KG1 (cell line): ENCODE data around the gene AUH.

ENCODE experiments used
- DNase-seq: peaks from one replicate; lab custom pipeline; 2025; lab: John Stamatoyannopoulos, UW

The AUH gene

DNA sequence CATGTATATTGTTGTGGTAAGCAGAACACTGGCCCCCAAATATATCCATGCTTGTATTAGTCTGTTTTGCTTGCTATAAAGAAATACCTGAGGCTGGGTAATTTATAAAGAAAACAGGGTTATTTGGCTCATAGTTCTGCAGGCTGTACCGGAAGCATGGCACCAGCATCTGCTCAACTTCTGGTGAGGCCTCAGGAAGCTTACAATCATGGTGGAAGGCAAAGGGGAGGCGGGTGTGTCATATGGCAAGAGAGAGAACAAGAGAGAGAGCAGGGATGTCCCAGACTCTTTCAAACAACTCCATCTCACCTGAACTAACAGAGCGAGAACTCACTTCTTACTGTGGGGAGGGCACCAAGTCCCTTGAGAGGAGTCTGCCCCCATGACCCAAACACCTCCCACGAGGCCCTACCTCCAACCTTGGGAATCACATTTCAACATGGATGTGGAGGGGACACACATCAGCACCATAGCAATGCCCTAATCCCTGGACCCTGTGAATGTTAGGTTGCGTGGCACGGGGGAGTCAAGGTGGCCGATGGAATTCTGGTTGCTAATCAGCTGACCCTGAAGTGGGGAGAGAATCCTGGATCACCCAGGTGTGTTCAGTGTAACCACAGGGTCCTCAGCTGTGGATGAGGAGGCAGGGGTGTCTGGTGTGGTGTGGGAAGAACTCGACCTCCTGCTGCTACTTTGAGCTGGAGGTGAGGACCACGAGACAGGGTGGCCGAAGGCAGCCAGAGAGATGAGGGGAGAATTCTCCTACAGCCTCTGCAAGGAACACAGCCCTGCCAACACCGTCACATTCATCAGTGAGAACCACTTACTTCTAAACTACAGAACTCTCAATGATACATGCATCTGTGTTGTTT is 172.8 kb downstream of the AUH start:
- no peak for DNase-seq

DNA sequence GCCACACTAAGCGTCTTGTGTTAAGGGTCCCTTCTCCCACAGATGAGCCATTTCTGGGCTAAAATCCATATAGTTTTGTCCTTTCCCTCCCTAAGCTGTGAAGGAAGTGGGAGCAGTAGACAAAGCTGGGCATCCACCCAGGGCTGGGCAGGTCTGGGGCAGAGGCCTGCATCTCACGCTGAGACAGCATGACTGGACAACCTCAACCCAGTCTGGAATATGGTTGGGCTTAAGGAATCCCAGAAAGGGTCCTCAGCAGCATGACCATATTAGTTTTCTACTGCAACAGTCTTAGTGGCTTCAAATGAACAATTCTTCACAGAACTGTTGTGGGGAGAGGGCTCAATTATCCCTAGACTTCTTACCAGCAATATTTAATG is 173.8 kb downstream of the AUH start:
- no peak for DNase-seq

DNA sequence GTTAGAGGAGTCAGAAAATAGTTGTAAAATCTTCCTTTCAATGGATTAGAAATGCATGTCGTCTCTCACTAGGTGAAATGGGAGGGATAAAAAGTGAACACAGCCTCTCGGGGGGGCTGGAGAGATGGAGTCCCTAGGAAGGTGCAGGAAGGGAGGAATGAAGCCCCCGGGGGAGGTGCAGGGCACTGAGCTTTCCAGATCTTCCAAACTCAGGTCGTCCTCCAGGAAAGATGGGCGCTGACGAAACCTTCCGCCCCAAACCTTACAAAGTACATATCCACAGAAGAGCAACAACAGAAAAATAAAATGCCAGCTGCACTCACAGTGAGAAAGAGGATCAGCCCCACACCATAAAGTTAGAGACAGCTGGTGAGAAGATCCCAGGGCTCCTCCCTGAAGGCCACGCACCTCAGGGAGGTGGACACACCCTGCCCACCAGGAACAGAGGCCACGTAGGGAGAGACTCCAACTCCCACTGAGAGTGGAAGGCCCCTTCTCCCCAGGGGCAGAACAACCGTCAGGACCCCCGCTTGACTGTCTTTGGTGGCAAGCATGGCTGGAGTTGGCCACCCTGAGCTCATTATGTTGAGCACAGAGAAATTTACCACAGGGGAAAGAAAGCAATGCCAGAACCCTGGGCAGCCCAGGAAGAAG is 174.3 kb downstream of the AUH start:
- DNase-seq = no peak

DNA sequence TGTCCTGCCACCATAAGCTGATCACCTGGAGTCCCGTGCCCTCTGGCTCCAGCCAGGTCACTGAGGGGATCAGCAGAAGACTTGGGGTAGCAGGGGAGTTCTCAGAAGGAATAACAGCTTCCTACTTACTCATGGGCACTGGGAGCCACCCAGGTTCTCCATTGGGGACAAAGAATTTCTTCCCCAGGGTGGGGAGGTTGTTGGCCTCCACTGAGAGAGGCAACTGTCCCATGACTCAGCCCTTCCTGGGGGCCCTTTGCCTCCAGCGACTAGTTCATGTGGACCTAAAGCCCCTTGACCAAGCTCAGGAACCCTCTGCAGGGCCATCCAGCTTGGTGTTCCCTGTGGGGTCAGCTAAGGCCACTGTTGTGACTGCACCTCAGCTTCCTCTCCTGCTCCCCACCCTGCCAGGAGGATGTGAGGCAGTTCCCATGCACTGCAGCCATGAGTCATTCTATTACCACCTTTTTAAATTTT is 175.0 kb downstream of the AUH start:
- DNase-seq = no peak

DNA sequence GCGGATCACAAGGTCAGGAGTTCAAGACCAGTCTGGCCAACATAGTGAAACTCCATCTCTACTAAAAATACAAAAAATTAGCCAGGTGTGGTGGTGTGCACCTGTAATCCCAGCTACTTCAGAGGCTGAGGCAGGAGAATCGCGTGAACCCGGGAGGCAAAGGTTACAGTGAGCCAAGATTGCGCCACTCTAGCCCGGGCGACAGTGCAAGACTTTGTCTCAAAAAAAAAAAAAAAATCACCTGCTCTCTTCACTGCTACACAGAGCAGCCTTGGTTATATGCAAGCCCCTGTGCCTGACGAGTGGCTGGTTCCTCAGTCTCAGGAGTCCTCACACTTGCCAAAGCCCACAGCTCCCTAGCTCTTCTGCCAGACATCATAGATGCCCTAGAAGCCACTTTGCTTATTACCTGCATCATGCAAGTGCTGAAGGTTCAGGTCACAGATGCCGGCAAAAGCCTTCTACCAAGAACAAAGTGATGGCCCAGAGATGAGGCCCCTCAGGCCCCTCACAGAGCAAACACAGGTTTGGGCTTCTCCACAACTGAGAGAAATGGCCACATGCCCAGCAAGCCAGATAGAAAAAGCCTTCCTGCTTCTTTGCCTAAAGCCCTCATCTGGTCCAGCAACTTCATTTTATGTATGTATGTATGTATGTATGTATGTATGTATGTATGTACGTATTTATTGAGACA is 176.4 kb downstream of the AUH start:
- no peak for DNase-seq

DNA sequence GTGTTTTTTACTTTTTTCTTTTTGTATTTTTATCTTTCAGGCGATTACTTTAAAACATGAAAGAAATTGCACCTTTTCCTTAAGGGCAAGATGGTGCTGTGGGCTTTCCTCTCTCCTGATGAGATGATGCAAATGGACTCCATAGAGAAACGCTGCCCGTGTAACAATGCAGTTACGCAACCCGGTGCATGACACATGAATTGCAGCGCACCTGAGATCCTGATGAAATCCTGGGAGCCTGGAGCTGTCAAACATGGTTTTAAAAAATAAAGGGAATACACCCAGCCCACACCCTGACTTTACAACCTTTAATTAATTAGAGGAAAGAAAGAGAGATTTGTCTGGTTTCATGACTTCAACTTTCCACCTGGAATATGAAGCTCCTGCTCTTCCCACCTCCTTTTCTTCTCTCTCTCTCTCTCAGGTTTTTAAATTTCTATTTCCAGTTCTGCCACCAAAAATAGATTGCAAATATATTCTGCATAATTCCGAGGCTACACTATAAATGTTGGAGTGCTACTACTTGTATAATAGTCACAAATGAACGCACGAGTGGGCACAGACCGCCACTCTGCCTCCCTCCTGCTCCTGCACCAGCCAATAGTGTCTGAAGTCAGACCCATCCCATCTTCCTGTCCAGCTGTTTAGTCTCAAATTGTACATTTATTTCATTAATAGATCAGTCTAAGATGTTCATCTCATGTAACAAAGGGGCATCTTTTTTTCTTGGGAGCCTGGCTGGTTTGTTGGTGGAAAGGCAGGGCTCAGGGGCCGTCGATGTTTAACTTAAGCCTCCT is 179.1 kb downstream of the AUH start:
- no peak for DNase-seq

DNA sequence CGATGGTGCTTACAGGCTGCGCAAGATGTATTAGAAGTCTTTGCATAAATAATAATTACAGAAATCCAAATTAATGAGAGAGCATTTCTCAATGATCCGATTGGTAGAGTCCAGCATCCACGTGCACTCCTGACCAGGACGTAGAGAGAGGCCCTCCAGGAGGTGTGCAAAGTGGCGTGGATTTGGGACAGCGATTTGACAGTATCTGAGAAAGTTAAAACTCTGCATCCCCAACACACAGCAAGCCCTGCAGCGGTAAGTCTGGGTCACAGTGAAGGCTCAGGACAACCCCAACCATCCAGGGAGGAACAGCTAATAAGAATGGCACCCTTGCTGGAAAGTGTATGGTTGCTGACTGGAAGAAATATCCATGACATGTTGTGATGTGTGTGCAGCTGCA is 180.2 kb downstream of the AUH start:
- no peak for DNase-seq

DNA sequence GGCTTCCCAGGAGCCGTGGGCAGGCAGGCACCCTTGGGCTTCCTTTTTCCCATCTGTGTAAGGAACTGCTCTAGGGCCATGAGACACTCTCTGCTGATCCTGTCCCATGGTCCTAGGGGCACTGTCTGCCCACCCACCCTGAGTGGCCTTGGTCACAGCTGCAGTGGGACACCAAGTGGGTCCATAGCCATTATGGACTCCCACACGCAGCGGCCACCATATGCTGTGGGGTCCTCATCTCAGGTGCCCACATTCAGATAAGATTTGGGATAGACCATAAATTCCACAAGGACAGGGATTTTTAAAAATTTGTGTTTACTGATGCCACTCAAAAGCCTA is 180.8 kb downstream of the AUH start:
- DNase-seq = no peak

DNA sequence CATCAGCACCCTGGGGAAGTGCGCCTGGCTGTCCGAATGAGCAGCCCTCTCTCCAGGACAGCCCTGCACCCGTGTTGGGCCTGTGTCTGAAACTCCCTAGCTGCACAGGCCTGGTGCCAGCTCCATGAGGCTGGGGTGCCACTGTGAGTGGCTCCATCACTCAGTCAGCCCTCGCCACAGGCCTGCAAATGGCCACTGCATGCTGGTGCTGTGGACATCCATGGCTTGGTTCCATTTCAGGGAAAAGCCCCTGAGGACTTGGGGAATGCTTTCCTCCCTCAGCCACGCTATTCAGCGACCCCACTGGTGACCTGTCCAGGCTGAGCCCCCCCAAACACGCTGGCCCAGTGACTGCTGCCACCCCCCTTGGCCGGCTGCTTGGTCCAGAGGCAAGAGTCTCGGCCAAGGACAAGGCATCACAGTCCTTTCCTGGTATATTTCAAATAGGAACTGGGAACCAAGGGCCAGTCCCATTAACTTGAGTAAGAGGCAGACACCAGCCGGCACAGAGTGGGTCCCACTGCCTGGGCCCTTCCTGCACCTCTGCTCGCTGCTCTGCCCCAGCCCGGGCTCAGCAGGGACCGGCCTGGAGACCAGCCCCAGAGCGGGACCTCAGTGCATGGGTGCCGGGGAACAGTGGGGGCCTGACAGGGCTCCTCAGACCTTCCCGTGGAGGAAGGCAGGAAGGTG is 181.3 kb downstream of the AUH start:
- no peak for DNase-seq

DNA sequence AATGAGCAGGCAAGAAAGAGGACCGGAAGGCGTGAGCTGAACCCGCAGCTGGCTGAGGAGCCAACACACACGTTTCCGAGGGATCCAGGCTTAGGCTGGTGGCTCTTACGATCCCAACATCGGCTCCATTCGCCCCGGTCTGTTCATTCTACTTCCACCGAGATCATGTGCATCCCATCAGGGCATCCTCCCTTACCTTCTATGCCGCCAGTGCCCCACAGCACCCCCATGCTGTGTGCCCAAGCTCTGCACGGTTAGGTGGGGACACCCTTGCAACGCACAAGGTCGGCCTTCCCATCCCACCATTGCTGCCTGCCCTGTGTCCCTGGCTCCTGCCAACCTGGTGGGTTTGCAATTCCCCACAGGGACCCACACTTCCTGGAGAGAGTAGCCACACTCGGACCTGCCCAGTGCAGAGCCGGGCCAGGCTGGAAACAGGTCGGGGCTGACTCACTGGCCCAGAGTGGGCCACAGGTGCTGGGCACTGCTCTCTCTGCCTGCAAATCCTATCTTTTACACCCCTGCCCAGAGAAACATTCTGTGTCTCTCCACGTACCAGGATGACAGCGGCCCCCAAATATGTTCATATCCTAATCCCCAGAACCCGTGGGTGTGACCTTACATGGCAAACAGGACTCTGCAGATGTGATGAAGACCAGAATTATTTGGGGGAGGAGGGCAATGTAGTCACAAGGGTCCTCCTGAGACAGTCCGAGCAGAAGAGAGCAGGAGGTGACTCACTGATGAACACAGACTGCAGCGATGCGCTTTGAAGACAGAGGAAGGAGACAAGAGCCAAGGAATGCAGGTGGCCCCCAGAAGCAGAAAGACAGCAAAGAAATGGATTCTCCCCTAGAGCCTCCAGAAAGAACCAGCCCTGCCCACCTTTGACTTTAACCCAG is 182.2 kb downstream of the AUH start:
- DNase-seq = no peak

DNA sequence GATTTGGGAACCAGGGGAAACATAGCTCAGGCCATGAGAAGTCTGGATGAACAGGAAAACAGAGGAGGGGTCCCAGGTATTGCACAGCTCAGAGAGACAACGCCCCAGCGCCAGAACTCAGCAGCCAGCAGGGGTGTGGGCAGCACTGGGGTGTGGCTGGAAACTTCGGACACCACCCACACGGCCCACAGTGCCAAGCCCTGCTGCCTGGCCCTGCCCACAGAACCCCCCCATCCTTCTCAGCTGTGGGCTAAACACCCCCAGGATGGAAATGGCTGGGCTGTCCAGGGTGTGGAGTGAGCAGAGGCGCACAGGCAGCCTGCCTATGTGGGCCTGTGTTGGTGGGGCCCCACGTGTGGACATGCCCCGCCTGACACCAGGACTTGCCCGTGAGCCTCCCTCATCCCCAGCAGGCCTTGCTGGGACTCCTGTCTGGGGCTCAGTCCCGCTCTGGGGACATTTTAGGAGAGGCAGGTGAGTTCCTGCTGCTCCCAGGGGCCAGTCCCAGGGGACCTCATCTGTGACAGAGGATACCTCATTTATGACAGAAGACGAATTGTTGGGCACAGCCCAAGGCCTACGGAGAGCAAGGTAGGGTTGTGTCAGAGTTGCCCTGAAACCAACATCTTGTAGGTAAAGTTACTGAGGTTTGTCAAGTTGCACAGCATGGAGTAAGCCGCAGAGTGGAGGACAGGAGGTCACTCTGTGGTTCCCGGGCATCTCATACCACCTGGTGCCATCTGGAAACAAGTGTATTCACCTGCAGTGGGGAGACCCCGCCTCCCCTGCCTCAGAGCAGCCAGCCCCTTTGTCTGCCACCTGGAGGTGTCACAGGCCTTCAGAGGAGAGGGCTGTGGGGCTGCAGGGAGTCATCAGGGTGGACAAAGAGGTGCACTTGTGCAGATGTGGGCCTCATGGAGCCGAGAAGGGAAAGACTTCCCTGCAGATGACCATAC is 183.2 kb downstream of the AUH start:
- no peak for DNase-seq

DNA sequence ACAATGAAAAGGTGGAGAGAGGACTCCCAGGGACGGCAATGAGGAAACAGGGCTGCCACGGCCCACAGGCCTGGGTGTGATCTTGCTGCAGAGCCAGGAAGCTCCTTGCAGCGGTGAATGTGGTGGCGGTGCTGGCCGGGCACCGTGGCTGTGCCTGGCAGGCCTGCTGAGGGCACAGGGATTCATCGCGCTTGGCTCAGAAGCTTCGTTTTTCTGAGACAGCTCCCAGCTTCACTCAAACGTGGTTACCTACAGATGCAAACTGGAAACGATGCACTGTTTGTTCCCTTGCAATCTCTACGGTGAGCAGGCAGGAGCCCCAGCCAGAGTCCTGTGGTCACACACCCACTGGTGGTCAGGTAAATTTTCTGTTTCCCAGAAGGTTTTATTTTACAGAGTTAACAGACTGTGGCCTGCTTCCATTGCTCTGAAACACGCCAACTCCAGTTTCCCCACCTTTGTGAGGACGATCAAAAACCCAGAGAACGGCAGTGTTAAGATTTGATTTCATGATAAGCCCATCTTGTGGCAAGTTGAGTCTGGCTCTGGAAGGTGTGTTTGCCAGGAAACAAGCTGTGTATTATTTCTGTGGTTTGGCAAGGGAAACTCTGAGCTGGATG is 183.9 kb downstream of the AUH start:
- DNase-seq = no peak

DNA sequence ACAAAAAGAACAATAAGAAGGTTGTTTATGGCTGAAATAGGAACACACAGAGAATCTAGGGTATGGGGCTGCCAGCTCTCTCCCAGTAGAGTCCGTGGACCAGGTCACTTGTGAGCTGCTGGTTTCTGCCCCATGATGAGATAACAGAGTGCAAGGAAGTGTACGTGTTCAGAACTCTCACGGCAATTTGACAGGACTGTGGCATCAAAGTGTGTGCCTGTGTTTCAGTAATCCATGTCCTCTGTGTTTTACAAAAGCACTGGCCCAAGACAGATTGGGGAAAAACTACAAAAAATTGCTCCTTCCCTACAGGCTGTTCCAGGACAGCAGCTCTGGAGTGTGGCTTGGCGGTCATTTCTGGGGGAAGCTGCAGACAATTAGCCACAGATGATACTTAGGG is 184.6 kb downstream of the AUH start:
- DNase-seq = no peak

DNA sequence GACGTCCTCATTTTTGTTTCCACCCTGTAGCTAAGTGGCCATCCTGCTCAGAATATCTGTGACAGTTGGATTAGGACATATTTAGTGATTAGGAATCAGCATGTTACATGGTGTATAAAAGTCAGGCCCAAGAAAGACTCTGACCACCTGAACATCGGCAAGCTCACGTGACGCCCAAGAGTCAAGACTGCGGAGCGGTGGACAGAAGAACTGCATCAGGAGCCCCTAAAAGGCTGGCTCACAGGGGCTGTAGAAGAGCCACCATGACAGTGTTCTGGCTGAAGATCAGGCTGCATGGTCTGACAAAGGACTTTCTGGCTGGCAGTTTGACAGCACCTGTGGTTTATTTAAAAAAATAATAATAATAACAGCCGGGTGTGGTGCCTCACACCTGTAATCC is 185.3 kb downstream of the AUH start:
- DNase-seq = no peak

DNA sequence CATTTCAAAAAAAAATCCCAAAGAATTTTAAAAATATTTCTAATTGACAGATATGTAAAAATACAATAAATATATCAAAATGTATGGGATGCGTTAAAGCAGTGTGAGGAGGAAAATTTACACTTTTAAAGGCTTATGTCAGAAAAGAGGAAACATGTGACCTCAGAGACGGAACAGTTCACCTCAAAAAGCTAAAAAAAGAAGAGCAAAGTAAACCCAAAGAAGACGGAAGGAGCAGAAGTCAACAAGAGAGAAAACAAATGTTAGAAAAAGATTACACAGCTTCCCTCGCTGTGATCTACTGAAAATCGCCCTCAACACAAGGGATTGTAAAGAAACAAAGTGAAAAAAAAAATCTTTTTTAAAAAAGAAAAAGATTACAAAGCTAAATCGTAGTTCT is 186.9 kb downstream of the AUH start:
- peak; percentile 41 for DNase-seq

DNA sequence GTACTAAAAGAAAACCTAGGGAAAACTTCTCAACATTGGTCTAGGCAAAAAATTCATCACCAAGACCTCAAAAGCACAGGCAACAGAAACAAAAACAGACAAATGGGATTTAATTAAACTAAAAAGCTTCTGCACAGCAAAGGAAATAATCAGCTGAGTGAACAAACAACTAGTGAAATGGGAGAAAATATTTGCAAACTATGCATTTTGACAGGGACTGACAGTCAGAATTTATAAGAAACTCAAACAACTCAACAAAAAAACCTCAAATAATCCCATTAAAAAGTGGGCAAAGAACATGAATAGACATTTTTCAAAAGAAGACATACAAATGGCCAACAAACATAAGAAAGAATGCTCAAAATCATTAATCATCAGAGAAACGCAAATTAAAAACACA is 189.4 kb downstream of the AUH start:
- no peak for DNase-seq

DNA sequence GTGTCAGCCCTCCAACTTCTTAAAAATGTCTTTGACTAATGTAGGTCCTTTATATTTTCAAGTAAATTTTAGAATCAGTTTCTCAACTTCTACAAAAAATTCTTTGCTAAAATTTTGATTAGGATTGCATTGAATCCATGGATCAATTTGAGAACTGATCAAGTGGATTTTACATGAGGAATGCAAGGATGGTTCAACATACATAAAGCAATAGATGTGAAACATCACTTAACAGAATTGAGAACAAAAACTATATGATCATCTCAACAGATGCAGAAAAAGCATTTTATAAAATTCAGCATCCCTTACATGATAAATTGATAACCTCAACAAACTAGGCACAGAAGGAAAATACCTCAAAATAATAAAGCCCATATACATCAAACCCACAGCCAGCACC is 190.8 kb downstream of the AUH start:
- DNase-seq = no peak

DNA sequence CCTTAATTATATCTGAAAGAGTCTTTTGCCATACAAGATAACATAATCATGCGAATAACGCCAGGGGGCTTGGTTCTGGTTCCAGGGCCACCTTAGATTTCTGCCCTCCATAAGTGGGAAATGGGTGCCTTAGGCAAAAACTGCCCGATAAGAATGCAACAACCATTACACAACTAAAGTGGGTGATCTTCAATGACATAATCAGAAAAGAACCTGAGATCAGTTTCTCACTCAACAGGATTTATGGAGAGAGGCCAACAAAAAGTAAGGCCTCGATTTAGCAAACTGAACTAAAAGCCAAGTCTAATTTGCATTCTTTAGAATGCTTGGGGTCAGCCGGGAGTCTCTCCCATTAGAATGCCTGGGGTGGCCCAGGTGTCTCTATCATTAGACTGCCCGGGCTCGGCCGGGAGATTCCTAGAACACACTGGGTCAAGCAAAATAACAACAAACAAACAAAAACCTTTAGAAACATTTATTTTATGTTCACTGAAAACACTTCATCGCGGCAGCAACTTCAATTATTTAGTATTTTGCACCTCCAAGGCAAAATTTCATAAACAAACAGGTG is 194.8 kb downstream of the AUH start:
- DNase-seq = no peak
